Measurements from ENCODE around the gene ELFN1. TPM values are rescaled to one million over a fixed set of nuclear protein-coding genes. Genes with fewer than 3 reads are reported as not detected.

The ELFN1 gene
- total RNA-seq, 4 donors from 2014 or later: 0.51 to 6.7 (median 3.6) TPM

GRCh38 chr7:1673581-1674118 is 3.6 kb downstream of the ELFN1 start:
- H3K27ac ChIP-seq: no peak overlapping the region
- no peaks in the 10 kb centered on the region for H3K9me3 ChIP-seq
- H3K27me3 ChIP-seq: no peaks in the 10 kb centered on the region
- H3K36me3 ChIP-seq: no peaks in the 10 kb centered on the region
- H3K4me3 ChIP-seq: no peak overlapping the region
- intact Hi-C loops (cut with DNase I; ENCODE audit: low total_unique reads): no loop called here
- H3K4me1 ChIP-seq: peaks cover 0 to 6% of the 10 kb centered on the region in 2 donors
- TF ChIP-seq POLR2A (IDR thresholded peaks at IDR 0.05): no peak
- TF ChIP-seq, protein P1, sequence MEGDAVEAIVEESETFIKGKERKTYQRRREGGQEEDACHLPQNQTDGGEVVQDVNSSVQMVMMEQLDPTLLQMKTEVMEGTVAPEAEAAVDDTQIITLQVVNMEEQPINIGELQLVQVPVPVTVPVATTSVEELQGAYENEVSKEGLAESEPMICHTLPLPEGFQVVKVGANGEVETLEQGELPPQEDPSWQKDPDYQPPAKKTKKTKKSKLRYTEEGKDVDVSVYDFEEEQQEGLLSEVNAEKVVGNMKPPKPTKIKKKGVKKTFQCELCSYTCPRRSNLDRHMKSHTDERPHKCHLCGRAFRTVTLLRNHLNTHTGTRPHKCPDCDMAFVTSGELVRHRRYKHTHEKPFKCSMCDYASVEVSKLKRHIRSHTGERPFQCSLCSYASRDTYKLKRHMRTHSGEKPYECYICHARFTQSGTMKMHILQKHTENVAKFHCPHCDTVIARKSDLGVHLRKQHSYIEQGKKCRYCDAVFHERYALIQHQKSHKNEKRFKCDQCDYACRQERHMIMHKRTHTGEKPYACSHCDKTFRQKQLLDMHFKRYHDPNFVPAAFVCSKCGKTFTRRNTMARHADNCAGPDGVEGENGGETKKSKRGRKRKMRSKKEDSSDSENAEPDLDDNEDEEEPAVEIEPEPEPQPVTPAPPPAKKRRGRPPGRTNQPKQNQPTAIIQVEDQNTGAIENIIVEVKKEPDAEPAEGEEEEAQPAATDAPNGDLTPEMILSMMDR (IDR thresholded peaks at IDR 0.05): no peak
- DNase-seq: peak in 1 of 2 donors; percentile 8

DNA sequence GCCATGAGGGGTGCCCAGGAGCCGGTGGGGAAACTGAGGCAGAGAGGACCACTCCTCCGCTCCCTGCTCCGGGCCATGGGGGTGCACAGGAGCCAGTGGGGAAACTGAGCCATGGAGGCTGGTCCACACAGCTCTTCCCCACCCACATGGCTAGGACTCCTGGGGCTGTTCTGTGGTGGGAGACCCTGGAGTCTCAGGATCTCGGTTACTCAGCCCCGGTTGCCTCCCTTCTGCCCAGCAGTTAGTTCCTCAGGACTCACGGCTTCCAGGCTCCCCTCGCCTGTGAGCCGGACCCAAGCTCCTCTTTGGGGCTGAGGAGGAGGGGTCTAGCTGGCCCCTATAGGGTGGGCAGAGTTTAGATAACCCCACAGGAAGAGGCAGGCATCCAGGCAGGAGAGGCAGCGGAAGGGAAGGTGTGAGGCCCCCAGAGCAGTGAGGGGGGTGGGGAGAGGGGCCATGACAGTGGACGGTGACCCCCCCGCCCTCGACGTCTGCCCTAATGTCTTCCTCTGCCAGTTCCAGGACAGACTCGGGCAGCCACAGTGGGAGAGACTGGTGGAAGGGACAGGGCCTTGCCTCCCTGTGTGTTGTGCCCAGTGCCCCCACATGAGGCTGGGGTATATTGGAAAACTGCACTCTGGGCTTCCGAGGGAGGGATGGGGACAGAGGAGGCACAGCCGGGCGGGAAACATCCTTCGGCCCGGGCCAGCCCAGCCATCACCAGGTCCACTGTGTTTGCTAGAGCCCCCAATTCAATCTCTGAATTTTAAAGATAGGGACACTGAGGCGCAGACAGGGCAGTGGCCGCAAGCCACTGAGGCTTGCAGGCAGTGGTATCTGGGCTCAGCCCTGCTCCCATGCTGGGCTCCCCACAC is 4.3 kb downstream of the ELFN1 start:
- Histone ChIP-seq H3K27me3 (no peaks in the 10 kb centered on the region), H3K27ac (no peak overlapping the region), H3K36me3 (no peaks in the 10 kb centered on the region), H3K4me1 (peaks cover 0 to 6% of the 10 kb centered on the region in 2 donors), H3K4me3 (no peak overlapping the region), H3K9me3 (no peaks in the 10 kb centered on the region)
- DNase-seq: peak in 1 of 2 donors; percentile 9
- TF ChIP-seq, protein P1 (IDR thresholded peaks at IDR 0.05): no peak
- TF ChIP-seq POLR2A (IDR thresholded peaks at IDR 0.05): no peak
- intact Hi-C loops (cut with DNase I; ENCODE audit: low total_unique reads): no loop called here

DNA sequence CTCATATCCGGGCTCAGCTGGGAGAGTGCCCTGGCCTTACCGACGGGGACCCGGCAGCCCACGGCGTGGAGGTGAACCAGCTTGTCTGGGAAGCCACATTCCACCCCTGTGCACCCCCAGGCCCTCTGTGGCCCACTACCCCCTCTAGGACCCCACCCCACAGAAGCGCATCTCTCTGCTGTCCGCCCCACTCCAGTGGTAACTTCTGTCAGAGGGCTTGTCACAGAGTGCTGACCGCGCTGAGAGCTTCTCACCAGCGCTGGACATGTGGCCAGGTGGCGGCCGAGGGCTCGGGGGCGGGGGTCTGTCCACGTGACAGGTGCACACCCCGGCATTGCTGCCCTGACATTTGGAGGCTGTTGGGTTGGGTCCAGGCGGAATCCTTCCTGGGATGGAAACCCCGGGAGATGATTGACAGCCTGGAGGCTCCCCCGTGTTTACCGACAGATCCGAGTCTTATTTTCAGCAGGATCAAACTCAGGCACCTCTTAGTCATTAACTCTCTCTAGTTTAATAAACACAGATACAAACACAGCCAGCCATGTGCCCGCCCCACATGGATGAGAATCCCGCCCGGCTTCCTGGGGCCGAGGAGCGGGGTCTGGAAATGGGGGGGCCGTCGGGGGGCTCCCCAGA is 5.1 kb downstream of the ELFN1 start:
- no peak for TF ChIP-seq POLR2A (IDR thresholded peaks at IDR 0.05)
- Histone ChIP-seq H3K27ac (no peak overlapping the region), H3K36me3 (no peaks in the 10 kb centered on the region), H3K27me3 (no peaks in the 10 kb centered on the region), H3K4me3 (no peak overlapping the region), H3K4me1 (peaks cover 0 to 5% of the 10 kb centered on the region in 2 donors), H3K9me3 (no peaks in the 10 kb centered on the region)
- DNase-seq: peak in 1 of 2 donors; percentile 8
- intact Hi-C loops (cut with DNase I; ENCODE audit: low total_unique reads): no loop called here

- intact Hi-C loops (cut with DNase I; ENCODE audit: low total_unique reads): no loop called here
- Histone ChIP-seq H3K36me3 (no peaks in the 10 kb centered on the region), H3K27me3 (no peaks in the 10 kb centered on the region)
Measured at GRCh38 chr7:1675673-1676549, 5.8 kb downstream of the ELFN1 start.

More at GRCh38 chr7:1675673-1676549, 5.8 kb downstream of the ELFN1 start:
- H3K4me1 ChIP-seq: no peaks in the 10 kb centered on the region
- TF ChIP-seq, protein P1 (IDR thresholded peaks at IDR 0.05): no peak
- no peak for TF ChIP-seq POLR2A (IDR thresholded peaks at IDR 0.05)
- no peak overlapping the region for H3K27ac ChIP-seq
- no peak overlapping the region for H3K4me3 ChIP-seq
- DNase-seq: peak in 1 of 2 donors; percentile 6
- no peaks in the 10 kb centered on the region for H3K9me3 ChIP-seq

Data from uterus (tissue), 4 donors.